HK-2 (cell line): ENCODE data around the gene ERCC1.
A peak's percentile ranks its signal among the peaks of the same experiment; 100 is the strongest.

Experiments
- DNase-seq: peaks from one replicate; pipeline ENCODE4 v3.0.0-alpha.2; 2018; ENCODE audit not compliant: unreplicated experiment

Gene ERCC1

DNA sequence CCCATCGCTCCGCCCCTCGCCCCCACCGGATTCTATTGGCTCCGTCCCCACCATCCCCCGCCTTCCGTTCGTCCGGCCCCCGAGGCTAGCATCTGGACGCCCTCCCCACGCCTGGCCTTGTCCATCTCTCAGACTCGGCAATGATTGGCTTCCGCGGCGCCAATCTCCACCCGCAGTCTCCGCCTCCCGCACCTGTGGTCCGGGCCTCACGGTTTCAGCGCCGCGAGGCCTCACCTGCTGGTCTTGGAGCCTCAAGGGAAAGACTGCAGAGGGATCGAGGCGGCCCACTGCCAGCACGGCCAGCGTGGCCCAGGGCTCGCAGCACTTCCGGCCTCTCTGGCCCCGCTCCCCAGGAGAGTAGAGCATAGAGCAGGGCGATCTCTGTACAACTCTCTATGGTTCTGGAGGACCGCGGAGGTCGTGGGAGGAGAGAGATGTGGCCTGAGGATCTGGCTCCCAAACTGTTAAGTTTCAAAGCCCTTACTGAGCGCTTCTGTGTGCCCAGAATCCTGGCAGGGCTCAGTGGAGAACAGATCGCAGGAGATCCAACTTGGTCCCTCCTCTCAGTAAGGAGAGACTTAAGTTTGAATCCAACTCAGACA is at the start of gene ERCC1:
Gene ERCC1 (minus strand): TSS at position 329 of the 602 bp plus-strand sequence. CDS start 543 bp downstream, outside the sequence.
- peak; percentile 99 for DNase-seq

DNA sequence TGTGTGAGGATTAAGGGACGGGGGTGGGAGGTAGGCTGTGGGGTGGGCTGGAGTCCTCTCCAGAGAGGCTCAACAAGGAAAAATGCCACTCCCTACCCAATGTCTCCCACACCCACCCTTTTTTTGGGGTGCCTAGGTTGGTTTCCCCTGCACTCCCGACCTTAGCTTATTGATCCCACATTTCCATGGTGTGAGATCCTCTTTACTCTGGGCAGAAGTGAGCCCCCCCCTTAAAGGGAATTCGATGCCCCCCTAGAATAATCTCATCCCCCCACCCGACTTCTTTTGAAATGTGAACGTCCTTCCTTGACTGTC is 49.6 kb upstream of the ERCC1 start:
- DNase-seq = no peak

GRCh38 chr19:45472563-45473366 is 49.0 kb upstream of the ERCC1 start:
- no peak for DNase-seq

- DNase-seq = no peak
These were observed 48.3 kb upstream of the ERCC1 start for GRCh38 chr19:45471931-45472562.

DNA sequence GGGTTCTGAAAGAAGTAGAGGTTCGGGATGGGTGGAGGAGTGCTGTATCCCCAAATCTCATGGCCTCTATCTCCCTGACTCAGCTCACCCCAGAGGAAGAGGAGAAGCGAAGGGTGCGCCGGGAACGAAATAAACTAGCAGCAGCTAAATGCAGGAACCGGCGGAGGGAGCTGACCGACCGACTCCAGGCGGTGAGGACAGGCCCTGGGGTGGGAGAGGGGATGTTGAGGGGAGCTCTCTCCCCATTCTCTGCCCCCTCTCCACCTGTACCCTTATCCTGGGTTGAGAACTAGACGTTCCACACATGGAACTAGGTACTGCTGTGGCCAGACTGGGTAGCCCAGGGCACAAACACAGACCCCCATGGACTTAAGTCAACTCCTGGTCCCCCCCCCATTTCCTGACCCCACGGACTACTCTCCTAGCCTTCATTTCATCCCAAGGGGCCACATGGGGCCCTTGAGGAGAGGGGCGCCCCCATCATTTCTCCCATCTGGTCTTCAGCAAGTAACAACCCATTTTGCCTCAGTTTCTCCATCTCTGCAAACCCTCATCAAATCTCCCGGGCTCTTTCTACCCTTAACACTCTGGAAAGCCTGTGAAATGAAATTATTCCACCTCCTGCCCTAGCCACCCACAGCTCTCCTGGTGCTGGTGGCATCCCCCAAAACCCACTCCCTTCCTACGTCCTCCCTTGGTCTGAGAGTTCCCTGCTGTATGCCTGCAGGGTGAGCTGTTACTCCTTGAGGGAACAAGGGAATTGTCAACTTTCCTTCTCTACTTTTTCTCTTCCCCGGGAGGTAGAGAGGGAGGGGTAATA is 47.6 kb upstream of the ERCC1 start:
- DNase-seq = no peak

DNA sequence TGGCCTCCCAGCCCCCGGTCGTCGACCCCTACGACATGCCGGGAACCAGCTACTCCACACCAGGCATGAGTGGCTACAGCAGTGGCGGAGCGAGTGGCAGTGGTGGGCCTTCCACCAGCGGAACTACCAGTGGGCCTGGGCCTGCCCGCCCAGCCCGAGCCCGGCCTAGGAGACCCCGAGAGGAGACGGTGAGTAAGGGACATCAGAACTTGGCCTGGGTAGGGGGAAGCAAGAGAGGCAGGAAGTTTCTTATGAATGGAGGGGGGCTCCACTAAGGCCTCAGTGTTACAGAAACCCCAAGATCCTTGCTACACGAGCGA is 47.0 kb upstream of the ERCC1 start:
- DNase-seq = no peak

GRCh38 chr19:45469945-45470761 is 46.4 kb upstream of the ERCC1 start:
- DNase-seq = peak; percentile 89

- DNase-seq = peak; percentile 91
These were observed 45.6 kb upstream of the ERCC1 start for GRCh38 chr19:45469132-45469944.

DNA sequence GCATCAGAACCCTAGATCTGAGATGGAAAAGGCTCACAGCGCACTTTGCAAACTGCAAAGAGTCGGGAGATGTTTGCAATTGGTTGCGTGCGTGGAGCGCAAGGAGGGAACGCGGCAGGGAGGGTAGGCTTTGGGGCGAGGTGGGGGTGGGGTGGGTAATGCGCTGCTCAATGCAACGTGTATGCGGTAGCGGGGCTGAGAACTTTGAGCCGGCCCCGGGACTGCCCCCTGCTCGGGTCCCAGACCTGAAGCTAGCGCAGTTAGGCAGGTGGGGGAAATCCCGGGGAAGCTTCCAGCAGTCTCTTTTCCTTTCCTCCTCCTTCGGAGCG is 45.0 kb upstream of the ERCC1 start:
- no peak for DNase-seq

- DNase-seq = peak; percentile 48
These were observed 44.5 kb upstream of the ERCC1 start for GRCh38 chr19:45468159-45468651.

- DNase-seq = peak; percentile 94
These were observed 43.9 kb upstream of the ERCC1 start, which contains the start of gene FOSB for GRCh38 chr19:45467456-45468158. TSS of gene FOSB (plus strand) at chr19:45467996. CDS start at chr19:45468587, 591 bp downstream.

DNA sequence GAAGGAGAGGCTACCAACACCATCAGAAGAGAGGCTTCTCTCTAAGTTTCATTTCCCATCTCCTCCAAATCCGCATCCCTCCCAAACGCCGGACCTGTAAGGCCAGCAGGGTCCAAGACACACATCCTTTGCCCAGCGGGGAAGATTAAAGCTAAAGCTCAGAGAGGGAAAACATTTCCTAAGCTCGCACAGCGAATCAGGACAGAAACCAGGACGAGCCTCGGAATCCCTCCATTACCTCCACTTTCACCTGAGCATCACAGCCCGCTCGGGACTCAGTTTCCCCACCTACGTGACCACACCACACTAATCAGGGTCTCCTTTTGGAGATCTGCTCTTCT is 43.4 kb upstream of the ERCC1 start:
- no peak for DNase-seq

- DNase-seq = no peak
These were observed 41.2 kb upstream of the ERCC1 start for GRCh38 chr19:45464852-45465441.

GRCh38 chr19:45464274-45464673 is 40.6 kb upstream of the ERCC1 start:
- no peak for DNase-seq

DNA sequence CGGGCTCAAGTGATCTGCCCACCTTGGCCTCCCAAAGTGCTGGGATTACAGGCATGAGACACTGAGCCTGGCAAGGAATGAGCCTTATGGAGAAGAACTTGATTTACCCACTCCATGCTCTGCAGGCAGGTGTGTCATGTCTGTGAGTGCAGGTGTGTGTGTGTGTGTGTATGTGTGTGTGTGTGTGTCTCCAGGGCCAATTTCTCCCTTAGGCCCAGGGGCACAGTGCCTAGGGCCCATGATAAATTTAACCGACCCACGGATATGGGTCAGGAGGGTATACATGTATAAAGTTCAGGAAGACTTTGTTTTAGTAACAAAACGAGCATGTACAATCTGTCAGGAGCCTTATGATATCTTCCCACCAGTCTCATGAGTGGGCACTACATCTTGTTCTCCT is 39.5 kb upstream of the ERCC1 start:
- DNase-seq = no peak

DNA sequence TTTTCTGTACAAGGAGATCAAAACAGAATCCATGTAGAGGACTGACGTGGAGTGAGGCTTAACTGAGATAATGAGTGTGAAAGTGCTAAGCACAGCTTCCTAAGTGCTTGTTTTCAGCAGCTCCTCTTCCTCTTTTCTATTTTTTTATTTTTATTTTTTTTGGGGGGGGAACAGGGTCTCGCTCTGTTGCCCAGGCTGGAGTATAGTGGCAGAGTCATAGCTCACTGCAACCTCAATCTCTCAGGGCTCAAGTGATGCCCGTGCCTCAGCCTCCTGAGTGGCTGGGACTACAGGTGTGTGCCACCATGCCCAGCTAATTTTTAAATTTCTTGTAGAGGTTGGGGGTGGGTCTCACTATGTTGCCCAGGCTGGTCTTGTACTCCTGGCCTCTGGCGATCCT is 38.5 kb upstream of the ERCC1 start:
- no peak for DNase-seq

DNA sequence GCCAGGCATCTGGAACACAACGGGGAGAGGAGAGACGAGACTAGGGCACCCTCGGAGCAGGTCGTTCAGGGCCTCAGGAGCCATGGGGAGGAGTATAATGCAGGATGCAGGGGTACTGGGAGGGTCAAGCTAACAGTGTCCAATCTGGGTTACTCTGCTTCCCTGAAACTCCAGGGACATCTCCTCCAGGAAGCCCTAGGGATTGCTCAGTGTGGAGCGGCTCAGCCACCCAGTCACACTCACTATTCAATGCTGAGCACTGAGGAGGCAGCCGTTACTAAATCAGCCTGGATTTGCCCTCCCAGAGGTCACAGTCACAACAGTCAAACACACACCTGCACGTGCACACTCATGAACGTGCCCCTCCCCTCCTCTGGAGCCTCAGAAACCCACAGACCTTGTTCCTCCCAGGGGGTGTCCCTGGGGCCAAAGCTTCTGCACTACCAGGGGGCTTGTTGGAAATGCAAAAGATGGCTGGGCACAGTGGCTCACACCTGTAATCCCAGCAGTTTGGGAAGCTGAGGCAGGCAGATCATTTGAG is 37.2 kb upstream of the ERCC1 start:
- DNase-seq = no peak

- DNase-seq = no peak
These were observed 34.1 kb upstream of the ERCC1 start for GRCh38 chr19:45457776-45458175.

GRCh38 chr19:45456500-45456815 is 32.7 kb upstream of the ERCC1 start:
- DNase-seq = no peak
